HCT116 (cell line): ENCODE results near the gene TSPEAR. TPM values are rescaled to one million over a fixed set of nuclear protein-coding genes. Genes with fewer than 3 reads are reported as not detected.

Experiments
- ATAC-seq: fragments of 200-7000 bp; cut with Tn5 transposase; 2 replicates; pipeline ENCODE4 v1.9.1; 2020; ENCODE audit warnings: mild to moderate bottlenecking, moderate library complexity
- BruUV-seq: library from RNA; stranded (reverse); fragments of 400-500 nt; replicated peaks from 2 replicates; lab custom pipeline; 2021; lab: Mats Ljungman, UMichigan
- CTCF ChIA-PET: fragments of 300-600 bp; sonication (Branson Sonifier 250); formaldehyde crosslinking; loops from one replicate; lab custom pipeline; 2021; ENCODE audit warnings: antibody characterized with exemption; lab: Charles Lee
- POLR2A ChIA-PET: fragments of 300-600, 350-600 bp; sonication (Branson Sonifier 250); formaldehyde crosslinking; loops from one replicate; lab custom pipeline; 2021; ENCODE audit warnings: antibody characterized with exemption; lab: Charles Lee
- RAD21 ChIA-PET, 2 experiments: fragments of 300-600 bp; sonication (Branson Sonifier 250); formaldehyde crosslinking; loops; one replicate each; lab custom pipeline; 2023; ENCODE audit warnings: low total read pairs in 2 of 2; ENCODE audit not compliant: uncharacterized antibody in 2 of 2, unreplicated experiment in 2 of 2, low non-redundant PET in 1 of 2; lab: Charles Lee
- DNase-seq: peaks from one replicate; pipeline ENCODE4 v3.0.0-alpha.2; 2010; ENCODE audit warnings: low read depth, low spot score
- H2AFZ ChIP-seq: fragments of 200-600 bp; shearing (Covaris generic), sonication (generic); 2 replicates; pipeline ENCODE4 v1.6.1; 2017; ENCODE audit warnings: low read depth, mixed run types, mixed read lengths, antibody characterized with exemption, low read length; ENCODE audit not compliant: poor library complexity, severe bottlenecking
- H3K27ac ChIP-seq: 2 replicates; pipeline ENCODE4 v1.5.1; 2012; ENCODE audit warnings: low read depth, low read length
- H3K27me3 ChIP-seq: fragments of 200-600 bp; sonication (generic); 2 replicates; pipeline ENCODE4 v1.6.1; 2016; ENCODE audit warnings: mixed run types, low read length, mixed read lengths; ENCODE audit not compliant: insufficient read depth
- H3K36me3 ChIP-seq, 2 experiments: fragments of 200-500 bp in 1 of 2; fragments of 200-600 bp in 1 of 2; sonication (Bioruptor generic) in 1 of 2; sonication (generic) in 1 of 2; 2 replicates each; pipeline versions ENCODE4 v1.5.1 to v1.6.1; 2014 to 2016; ENCODE audit warnings: low read length in 2 of 2, inconsistent platforms in 1 of 2, mixed read lengths in 1 of 2, mixed run types in 1 of 2; ENCODE audit not compliant: insufficient read depth in 2 of 2, control insufficient read depth in 1 of 2
- H3K4me1 ChIP-seq, 2 experiments: fragments of 200-600 bp in 1 of 2; sonication (generic) in 1 of 2; 2 replicates each; pipeline versions ENCODE4 v1.5.1 to v1.6.1; 2012 to 2017; ENCODE audit warnings: low read length in 2 of 2, inconsistent platforms in 1 of 2, mild to moderate bottlenecking in 1 of 2, mixed read lengths in 1 of 2, mixed run types in 1 of 2, moderate library complexity in 1 of 2; ENCODE audit not compliant: insufficient read depth in 2 of 2, control insufficient read depth in 1 of 2
- H3K4me2 ChIP-seq: fragments of 200-600 bp; sonication (generic); 2 replicates; pipeline ENCODE4 v1.6.1; 2017; ENCODE audit warnings: mixed run types, low read length, mixed read lengths
- H3K4me3 ChIP-seq, 2 experiments: fragments of 200-600 bp in 1 of 2; sonication (generic) in 1 of 2; replicated peaks in 1 of 2; 2 replicates each; pipeline ENCODE4 v1.5.1; 2011 to 2016; ENCODE audit warnings: low read length in 2 of 2, control low read depth in 1 of 2, low read depth in 1 of 2, mild to moderate bottlenecking in 1 of 2, mixed read lengths in 1 of 2, mixed run types in 1 of 2
- H3K79me2 ChIP-seq: fragments of 200-600 bp; sonication (generic); 2 replicates; pipeline ENCODE4 v1.6.1; 2017; ENCODE audit warnings: mild to moderate bottlenecking, mixed run types, low read length, moderate library complexity, mixed read lengths; ENCODE audit not compliant: insufficient read depth
- H3K9ac ChIP-seq: fragments of 200-600 bp; sonication (generic); 2 replicates; pipeline ENCODE4 v1.6.1; 2016; ENCODE audit warnings: low read length, mixed read lengths
- H3K9me2 ChIP-seq: fragments of 200-600 bp; sonication (generic), shearing (Covaris generic); 2 replicates; pipeline ENCODE4 v1.6.1; 2017; ENCODE audit warnings: mixed run types, mild to moderate bottlenecking, moderate library complexity; ENCODE audit not compliant: insufficient read depth
- H3K9me3 ChIP-seq, 2 experiments: fragments of 200-500 bp in 1 of 2; fragments of 200-600 bp in 1 of 2; sonication (Bioruptor generic) in 1 of 2; sonication (generic) in 1 of 2; 2 replicates each; pipeline ENCODE4 v1.6.1; 2014 to 2017; ENCODE audit warnings: low read length in 2 of 2, mixed read lengths in 2 of 2, inconsistent platforms in 1 of 2, low read depth in 1 of 2, mild to moderate bottlenecking in 1 of 2, mixed run types in 1 of 2, moderate library complexity in 1 of 2; ENCODE audit not compliant: control insufficient read depth in 1 of 2, insufficient read depth in 1 of 2
- H4K20me1 ChIP-seq: fragments of 200-600 bp; sonication (generic), shearing (Covaris generic); 2 replicates; pipeline ENCODE4 v1.6.1; 2017; ENCODE audit warnings: mixed run types, mild to moderate bottlenecking, moderate library complexity; ENCODE audit not compliant: insufficient read depth
- CBX3 ChIP-seq: IDR thresholded peaks from 2 replicates; pipeline ENCODE4 v1.6.1; 2012; ENCODE audit warnings: low read depth
- CEBPB ChIP-seq: IDR thresholded peaks from 2 replicates; pipeline ENCODE4 v1.6.1; 2012; ENCODE audit warnings: low read depth
- EZH2 ChIP-seq: fragments of 200-600 bp; sonication (generic); IDR thresholded peaks from 2 replicates; pipeline ENCODE4 v1.6.1; 2017; ENCODE audit warnings: antibody characterized with exemption, mixed run types
- FOSL1 ChIP-seq: IDR thresholded peaks from 2 replicates; pipeline ENCODE4 v1.6.1; 2012; ENCODE audit warnings: low read depth
- MAX ChIP-seq: IDR thresholded peaks from 2 replicates; pipeline ENCODE4 v1.6.1; 2012
- POLR2A ChIP-seq: IDR thresholded peaks from 2 replicates; pipeline ENCODE4 v1.7.0; 2011; ENCODE audit warnings: borderline replicate concordance; ENCODE audit not compliant: insufficient read depth, insufficient read length; ENCODE audit errors: extremely low read depth
- SIN3A ChIP-seq: IDR thresholded peaks from 2 replicates; pipeline ENCODE4 v1.6.1; 2012; ENCODE audit warnings: low read depth
- SP1 ChIP-seq: IDR thresholded peaks from 2 replicates; pipeline ENCODE4 v1.6.1; 2012; ENCODE audit warnings: low read depth
- SRF ChIP-seq: IDR thresholded peaks from 2 replicates; pipeline ENCODE4 v1.6.1; 2012; ENCODE audit warnings: low read depth
- TCF7L2 ChIP-seq: IDR thresholded peaks from 2 replicates; pipeline ENCODE4 v1.7.0; 2011; ENCODE audit warnings: borderline replicate concordance, inconsistent platforms; ENCODE audit not compliant: insufficient read depth, insufficient read length; ENCODE audit errors: extremely low read depth
- YY1 ChIP-seq: IDR thresholded peaks from 2 replicates; pipeline ENCODE4 v1.6.1; 2011; ENCODE audit warnings: low read length, low read depth, moderate library complexity, mild to moderate bottlenecking; ENCODE audit not compliant: insufficient replicate concordance; ENCODE audit errors: extremely low read depth
- ZBTB33 ChIP-seq: IDR thresholded peaks from 2 replicates; pipeline ENCODE4 v1.6.1; 2011; ENCODE audit warnings: mild to moderate bottlenecking, low read length, moderate library complexity; ENCODE audit not compliant: insufficient replicate concordance; ENCODE audit errors: extremely low read depth
- ZFX ChIP-seq: fragments of 450-650 bp; IDR thresholded peaks from 2 replicates; pipeline ENCODE4 v1.6.1; 2017
- intact Hi-C: fragments of 100-400 bp; cut with micrococcal nuclease; formaldehyde crosslinking; loops from 2 replicates; pipeline ENCODE4 v1.10.0; 2022
- total RNA-seq: library from RNA; stranded (reverse); gene quantifications from one replicate; pipeline ENCODE4 v1.2.1, GENCODE V29; 2021; ENCODE audit not compliant: unreplicated experiment
- TF ChIP-seq, protein P1 (sequence below): IDR thresholded peaks from 2 replicates; pipeline ENCODE4 v1.6.1; 2012

The TSPEAR gene
- total RNA-seq, 1 experiment from 2014 or later = not detected

- TF ChIP-seq YY1 = no peak
- TF ChIP-seq, all 23 proteins: peak for 0
Measured at GRCh38 chr21:44467859-44468195, 243.5 kb downstream of the TSPEAR start (continued).

- Histone ChIP-seq H3K4me3 (no peak overlapping the region), H3K27ac (no peak overlapping the region), H3K27me3 (no peaks in the 10 kb centered on the region), H3K4me2 (no peak overlapping the region), H4K20me1 (no peaks in the 10 kb centered on the region), H3K79me2 (no peaks in the 10 kb centered on the region), H3K9me3 (no peaks in the 10 kb centered on the region), H3K4me1 (no peaks in the 10 kb centered on the region), H2AFZ (no peak overlapping the region), H3K9me2 (no peaks in the 10 kb centered on the region), H3K9ac (no peak overlapping the region), H3K36me3 (no peaks in the 10 kb centered on the region)
- ATAC-seq (no peak), DNase-seq (no peak)
- no peak for TF ChIP-seq ZFX
- no peak for TF ChIP-seq SP1
- intact Hi-C loops = no loop called here
- no TSS peak for BruUV-seq
- ChIA-PET POLR2A (no interaction called here), RAD21 (no interaction called here), CTCF (interaction anchor here (0.7 kb wide), 1 partner anchor 275 kb away, joined by 3 read pairs; no protein-coding TSS in a partner anchor)
Measured at GRCh38 chr21:44466996-44467858, 244.1 kb downstream of the TSPEAR start.

DNA sequence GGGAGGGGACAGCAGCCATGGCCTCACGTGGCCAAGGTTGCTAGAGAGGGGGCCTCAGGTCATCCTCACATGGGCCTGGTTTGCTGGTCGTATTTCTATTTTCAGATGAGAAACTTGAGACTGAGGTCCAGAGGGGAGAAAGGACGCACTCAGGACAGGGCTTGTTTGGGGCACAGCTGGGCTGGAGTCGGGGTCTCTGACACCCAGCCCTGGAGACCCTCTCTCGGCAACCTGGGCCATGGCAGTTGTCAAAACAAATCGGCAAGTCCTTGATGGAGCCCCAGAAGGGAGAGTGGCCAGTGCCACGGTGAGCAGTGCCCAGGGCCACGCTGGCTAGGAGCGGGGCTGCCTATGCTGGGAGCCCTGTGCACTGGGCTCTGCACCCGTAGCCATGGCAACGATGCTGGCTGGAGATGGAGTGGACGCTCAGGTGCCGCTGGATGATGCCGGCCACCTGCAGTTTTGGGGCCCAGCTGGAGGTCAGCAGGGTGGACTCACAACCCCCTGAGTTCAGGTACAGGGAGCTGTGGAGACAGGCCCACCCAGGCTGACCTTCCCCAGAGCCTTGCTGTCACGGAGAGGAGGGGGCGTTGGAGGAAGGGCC is 244.9 kb downstream of the TSPEAR start:
- no peak for DNase-seq
- H3K27ac ChIP-seq = no peak overlapping the region
- no peaks in the 10 kb centered on the region for H4K20me1 ChIP-seq
- no peaks in the 10 kb centered on the region for H3K79me2 ChIP-seq
- ATAC-seq = no peak
- no peaks in the 10 kb centered on the region for H3K4me1 ChIP-seq
- CTCF ChIA-PET = no interaction called here
- H3K4me2 ChIP-seq = no peak overlapping the region
- H3K4me3 ChIP-seq = no peak overlapping the region
- no peaks in the 10 kb centered on the region for H3K9me2 ChIP-seq
- TF ChIP-seq SIN3A = no peak
- no peak for TF ChIP-seq EZH2
- TF ChIP-seq SRF = no peak
- TF ChIP-seq ZBTB33 = no peak
- TF ChIP-seq FOSL1 = no peak
- no peak for TF ChIP-seq CEBPB
- no peak for TF ChIP-seq POLR2A
- TF ChIP-seq CBX3 = no peak
- TF ChIP-seq, protein P1, sequence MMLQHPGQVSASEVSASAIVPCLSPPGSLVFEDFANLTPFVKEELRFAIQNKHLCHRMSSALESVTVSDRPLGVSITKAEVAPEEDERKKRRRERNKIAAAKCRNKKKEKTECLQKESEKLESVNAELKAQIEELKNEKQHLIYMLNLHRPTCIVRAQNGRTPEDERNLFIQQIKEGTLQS = no peak
- no peak for TF ChIP-seq MAX
- TF ChIP-seq TCF7L2 = no peak
- no peak overlapping the region for H2AFZ ChIP-seq
- no TSS peak for BruUV-seq
- H3K9ac ChIP-seq = no peak overlapping the region
- RAD21 ChIA-PET = no interaction called here
- no peaks in the 10 kb centered on the region for H3K9me3 ChIP-seq
- intact Hi-C loops = no loop called here
- H3K27me3 ChIP-seq = no peaks in the 10 kb centered on the region
- H3K36me3 ChIP-seq = no peaks in the 10 kb centered on the region
- POLR2A ChIA-PET = no interaction called here
